GM18861 (cell line): ENCODE measurements around the gene AADACL4.

Source experiments
- ATAC-seq: cut with Tn5 transposase; IDR thresholded peaks from one replicate; pipeline ENCODE4 v1.9.1; 2021; ENCODE audit not compliant: unreplicated experiment

AADACL4 gene

GRCh38 chr1:12610941-12611340 lies 32.9 kb upstream of the AADACL4 start:
- ATAC-seq = no peak

DNA sequence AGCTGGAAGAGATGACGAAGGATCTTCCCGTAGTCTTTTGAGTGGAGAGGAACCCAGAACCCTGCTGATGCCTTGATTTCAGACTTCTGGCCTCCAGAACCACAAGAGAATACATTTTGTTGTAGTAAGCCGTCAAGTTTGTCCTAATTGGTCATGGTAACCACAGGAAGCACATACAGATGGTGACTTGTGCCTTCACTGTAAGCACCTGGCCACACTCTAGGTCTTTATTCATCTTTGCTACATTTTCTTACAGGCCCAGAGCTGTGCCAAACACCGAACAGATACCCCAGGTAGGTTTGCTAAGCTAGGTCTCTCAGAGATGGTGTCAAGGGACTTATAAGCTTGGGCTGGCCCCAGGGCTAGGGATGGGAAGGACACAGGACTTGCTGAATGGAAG lies 30.7 kb upstream of the AADACL4 start:
- ATAC-seq = no peak

GRCh38 chr1:12614402-12615158 lies 29.3 kb upstream of the AADACL4 start:
- no peak for ATAC-seq

GRCh38 chr1:12615159-12615864 lies 28.6 kb upstream of the AADACL4 start:
- no peak for ATAC-seq

GRCh38 chr1:12615865-12616708 lies 27.8 kb upstream of the AADACL4 start:
- no peak for ATAC-seq

- ATAC-seq = no peak
Measured at GRCh38 chr1:12616709-12617373, 27.0 kb upstream of the AADACL4 start.

GRCh38 chr1:12617511-12617900 lies 26.4 kb upstream of the AADACL4 start:
- ATAC-seq = no peak

DNA sequence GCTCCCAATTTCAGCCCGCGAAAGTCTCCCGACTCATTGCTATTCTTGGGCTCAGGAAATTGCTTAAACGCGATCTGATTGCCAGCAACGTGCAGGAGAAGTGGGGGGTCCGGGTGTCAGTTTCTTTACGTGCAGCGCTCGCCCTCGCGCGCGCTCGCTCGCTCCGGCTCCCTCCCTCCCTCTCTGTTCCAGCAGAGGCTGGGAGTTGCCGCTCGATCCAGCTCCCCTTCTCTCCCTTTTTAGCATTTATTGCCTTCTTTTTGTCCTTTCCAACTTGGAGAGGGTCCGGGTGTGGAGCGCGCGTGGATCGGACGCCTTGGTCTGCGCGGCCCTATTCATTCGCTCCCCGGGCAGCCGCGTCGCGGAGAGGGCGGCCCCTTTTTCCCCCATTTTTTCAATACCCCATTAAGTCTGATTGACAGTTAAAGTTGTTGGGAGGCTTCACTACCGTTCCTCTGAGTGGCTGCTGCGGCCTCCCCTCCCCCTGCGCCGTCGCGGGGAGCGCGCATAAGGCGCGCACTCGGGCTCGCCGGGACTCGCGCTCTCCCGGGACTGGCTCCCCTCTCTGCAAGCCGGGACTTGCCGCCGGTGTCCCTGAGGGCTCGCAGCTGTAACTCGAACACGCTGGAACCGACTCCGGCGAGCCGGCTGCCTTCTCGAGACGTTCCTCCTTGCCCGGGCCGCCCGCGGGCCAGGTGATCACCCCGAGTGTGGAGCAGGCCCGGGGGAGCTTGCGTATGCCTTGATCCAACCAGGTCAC lies 25.8 kb upstream of the AADACL4 start, which contains the start of gene DHRS3:
TSS of gene DHRS3 (minus strand) at position 310 of the 760 bp plus-strand sequence. CDS start 862 bp downstream, outside the sequence.
- ATAC-seq = no peak

DNA sequence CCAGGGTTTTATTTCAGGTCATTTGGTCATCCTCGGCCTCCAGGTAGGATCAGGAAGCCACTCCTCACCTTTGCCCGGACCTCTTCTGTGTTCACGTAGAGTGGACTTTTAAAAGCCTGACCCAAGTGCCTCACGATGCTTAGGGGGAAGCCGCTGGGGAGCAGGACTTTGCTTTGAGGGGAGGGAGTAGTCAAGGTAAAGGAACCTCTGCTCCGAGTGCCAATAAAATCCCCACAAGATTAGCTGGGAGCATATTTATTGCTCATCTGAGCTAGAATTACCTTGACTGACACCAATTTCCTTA lies 25.3 kb upstream of the AADACL4 start:
- no peak for ATAC-seq

DNA sequence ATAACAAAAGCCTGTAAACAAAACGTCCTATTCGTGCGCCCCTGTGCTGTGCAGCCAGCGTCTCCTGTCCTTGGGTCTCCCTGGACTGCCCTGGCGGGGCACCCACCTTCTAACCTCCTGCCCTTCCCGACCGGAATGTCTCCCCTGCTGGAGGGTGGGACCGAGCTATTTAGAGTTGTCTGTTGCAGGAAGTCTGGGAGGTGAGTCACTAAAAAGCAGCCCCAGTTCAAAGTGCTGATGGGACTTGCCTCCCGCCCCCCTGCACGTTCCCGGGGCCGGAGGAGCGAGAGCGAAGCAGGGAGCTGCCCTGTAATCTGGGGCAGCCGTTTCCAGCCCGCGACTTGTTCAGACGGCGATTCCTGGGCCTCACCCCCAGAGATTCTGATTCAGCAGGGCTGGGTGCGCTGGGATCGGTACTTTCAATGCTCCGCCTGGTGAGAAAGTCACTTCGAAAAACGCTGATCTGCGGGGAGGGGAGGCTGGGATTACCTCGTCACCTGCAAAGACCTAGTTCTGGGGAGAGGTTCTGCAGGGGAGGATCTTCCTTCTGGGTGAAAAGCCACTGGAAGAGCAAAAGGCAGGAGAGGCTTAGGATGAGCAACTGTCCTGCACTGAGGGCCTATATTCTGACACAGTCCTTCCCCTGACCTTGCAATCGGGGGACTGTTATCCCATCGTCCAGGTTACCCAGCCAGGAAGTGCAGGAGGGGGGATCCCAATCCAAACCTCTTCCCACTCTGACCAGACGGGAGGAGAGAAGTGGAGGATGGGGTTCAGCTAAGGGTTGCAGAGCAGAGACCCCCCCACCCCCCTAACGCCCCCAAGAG lies 24.7 kb upstream of the AADACL4 start:
- ATAC-seq = no peak

DNA sequence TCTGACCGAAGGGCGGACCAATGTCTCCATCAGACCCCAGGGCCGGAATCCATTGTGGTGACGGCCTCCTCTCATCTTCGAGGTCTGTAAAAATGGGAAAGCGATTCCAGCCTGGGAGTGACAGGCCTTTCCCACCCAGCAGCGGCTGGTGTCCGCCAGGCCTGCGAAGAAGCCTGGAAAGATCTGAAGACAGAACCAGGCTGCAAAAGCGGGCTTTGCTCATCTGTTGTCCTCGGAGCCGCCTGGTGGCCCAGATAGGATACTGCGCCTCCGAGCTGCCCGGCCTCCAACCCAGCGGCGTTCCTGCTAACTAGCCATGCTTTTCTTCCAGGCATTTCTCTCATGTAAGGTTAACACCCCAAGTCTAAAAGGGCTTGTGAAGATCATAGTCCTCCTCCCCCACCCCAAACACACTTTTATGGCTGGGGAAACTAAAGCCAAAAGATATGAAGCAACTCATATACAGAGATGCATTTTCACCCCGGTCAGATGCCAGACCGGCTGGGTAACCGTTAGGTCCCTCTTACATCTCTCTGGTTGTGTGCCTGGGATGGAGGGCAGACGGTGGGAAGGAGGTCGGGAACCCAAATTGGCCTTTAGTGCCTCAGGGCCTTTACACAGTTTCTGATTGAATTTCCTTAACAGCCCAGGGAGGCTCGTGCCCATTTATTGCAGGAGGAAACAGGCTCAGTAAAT lies 23.9 kb upstream of the AADACL4 start:
- ATAC-seq = no peak

GRCh38 chr1:12620488-12620865 lies 23.4 kb upstream of the AADACL4 start:
- ATAC-seq = no peak

DNA sequence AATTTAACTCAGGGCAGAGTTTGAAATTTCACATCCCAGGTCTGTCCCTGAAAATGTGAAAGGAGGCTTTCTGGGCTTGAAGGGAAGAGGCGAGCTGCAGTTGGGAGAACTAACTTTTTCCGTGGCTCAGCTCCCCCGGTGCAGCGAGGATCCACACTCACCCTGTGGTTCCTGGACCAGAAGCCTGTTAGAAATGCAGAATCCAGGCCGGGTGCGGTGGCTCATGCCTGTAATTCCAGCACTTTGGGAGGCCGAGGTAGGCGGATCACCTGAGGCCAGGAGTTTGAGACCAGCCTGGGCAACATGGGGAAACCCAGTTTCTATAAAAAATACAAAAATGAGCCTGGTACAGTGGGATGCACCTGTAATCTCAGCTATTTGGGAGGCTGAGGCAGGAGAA lies 23.0 kb upstream of the AADACL4 start:
- no peak for ATAC-seq

GRCh38 chr1:12621346-12622335 lies 22.2 kb upstream of the AADACL4 start:
- no peak for ATAC-seq

DNA sequence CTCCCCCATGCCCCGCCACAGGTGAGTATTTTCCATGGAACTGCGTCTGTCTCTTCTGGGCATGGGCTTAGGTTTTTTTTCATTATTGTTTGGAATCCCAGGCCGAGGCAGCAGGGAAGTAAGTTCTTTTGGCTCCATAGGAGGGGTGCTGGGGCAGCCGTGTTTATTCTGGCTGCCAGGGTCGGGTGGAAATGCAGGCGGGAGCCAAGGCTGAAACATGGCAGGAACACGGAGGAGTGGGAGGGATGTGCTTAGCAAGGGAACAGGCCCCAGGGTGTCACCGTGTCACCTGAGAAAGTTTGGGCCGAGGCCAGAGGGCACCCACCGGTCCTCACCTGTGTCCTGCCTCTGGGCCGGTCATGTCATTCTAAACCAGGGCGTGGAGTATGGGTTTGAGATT lies 21.4 kb upstream of the AADACL4 start:
- no peak for ATAC-seq

- ATAC-seq = no peak
Measured at GRCh38 chr1:12625276-12625675, 18.6 kb upstream of the AADACL4 start.

DNA sequence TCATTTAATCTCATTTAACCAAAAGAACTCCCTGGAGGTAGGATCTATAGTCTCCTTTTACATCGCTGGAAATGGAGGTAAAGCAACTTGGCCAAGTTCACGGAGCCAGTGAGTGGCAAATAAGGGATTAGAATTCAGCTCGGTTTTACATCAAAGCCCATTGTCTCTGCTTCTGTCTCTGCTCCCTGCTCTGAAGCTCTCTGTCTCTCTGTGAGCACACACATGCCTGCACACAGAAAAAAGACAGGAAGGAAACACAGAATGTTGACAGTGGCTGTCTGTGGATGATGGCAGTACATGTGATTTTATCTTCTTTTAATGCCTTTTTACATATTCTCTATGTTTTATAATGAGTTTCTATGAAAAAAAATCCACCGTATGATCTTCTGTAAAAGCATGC lies 17.0 kb upstream of the AADACL4 start:
- ATAC-seq = no peak

GRCh38 chr1:12627296-12627695 lies 16.6 kb upstream of the AADACL4 start:
- no peak for ATAC-seq
